Testis (tissue), 3 donors: ENCODE data around the gene MAN2A2. TPM values are rescaled to one million over a fixed set of nuclear protein-coding genes. Genes with fewer than 3 reads are reported as not detected.

Experiments
- DNase-seq: peaks from one replicate; pipeline ENCODE4 v3.0.0-alpha.2; 2019
- H3K27ac ChIP-seq, 2 donors: fragments of 200-600 bp; sonication (generic); one replicate each; pipeline ENCODE4 v1.5.1; 2019
- H3K27me3 ChIP-seq: fragments of 200-600 bp; sonication (generic); one replicate; pipeline ENCODE4 v1.5.1; 2019
- H3K36me3 ChIP-seq: fragments of 200-600 bp; sonication (generic); one replicate; pipeline ENCODE4 v1.5.1; 2017; ENCODE audit warnings: low read depth; ENCODE audit errors: missing control alignments
- H3K4me1 ChIP-seq: fragments of 200-600 bp; sonication (generic); one replicate; pipeline ENCODE4 v1.5.1; 2019
- H3K4me3 ChIP-seq, 2 donors: fragments of 200-600 bp; sonication (generic); one replicate each; pipeline ENCODE4 v1.5.1; 2017 to 2019
- H3K9me3 ChIP-seq: fragments of 200-600 bp; sonication (generic); one replicate; pipeline ENCODE4 v1.5.1; 2017
- POLR2A ChIP-seq: fragments of 450-650 bp; IDR thresholded peaks from one replicate; pipeline ENCODE4 v1.6.1; 2017; ENCODE audit warnings: antibody characterized with exemption, mild to moderate bottlenecking, moderate library complexity
- WGBS, 2 donors: methylation state at CpG; one replicate each; pipeline ENCODE4 v1.1.5; 2018; 5-methylcytosine and 5-hydroxymethylcytosine counted together
- intact Hi-C: fragments of 100-400 bp; cut with DNase I; formaldehyde crosslinking; loops from one replicate; pipeline ENCODE4 v1.15.1; 2023; ENCODE audit warnings: low total_unique reads
- polyA plus RNA-seq: library from polyadenylated mRNA; stranded (reverse); fragments of 350-450 nt; fragmentation: Illumina TruSeq; extraction: RNeasy Lipid Tissue Mini Kit (QIAGEN cat#74804); gene quantifications from one replicate; pipeline ENCODE4 v1.2.3, GENCODE V29; 2014; ENCODE audit warnings: low read depth, low replicate concordance; ENCODE audit not compliant: insufficient read depth
- total RNA-seq, 2 donors: library from RNA; depleted of rRNA; stranded (reverse); fragments of >200 nt; gene quantifications; one replicate each; pipeline ENCODE4 v1.2.3, GENCODE V29; 2016
- TF ChIP-seq, protein P1 (sequence below), 3 experiments: fragments of 450-650 bp in 2 of 3; fragments of 200-600 bp in 1 of 3; sonication (generic) in 1 of 3; IDR thresholded peaks; one replicate each; pipeline ENCODE4 v1.5.1; 2016 to 2019; ENCODE audit warnings: antibody characterized with exemption in 3 of 3, mild to moderate bottlenecking in 2 of 3, moderate library complexity in 1 of 3

Gene MAN2A2
- total and polyA plus RNA-seq, 3 donors from 2014 or later: 101 to 151 (median 128) TPM

DNA sequence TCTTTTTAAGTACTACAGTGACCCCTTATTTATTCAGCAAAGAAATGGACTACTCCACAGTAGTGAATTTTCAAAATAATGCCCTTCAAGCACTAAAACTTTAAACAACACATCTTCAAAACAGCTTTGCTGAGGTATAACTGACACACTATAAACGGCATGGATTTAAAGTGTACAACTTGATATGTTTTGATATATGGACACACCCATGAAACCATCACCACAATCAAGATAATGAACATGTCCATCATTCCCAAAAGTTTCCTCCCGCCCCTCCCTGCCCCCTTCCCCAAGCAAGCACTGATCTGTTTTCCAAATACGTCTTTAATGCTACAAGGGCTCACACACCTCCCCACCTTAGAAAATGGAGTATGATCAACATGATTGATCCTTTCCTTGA is 36.3 kb upstream of the MAN2A2 start:
- H3K27ac ChIP-seq: no peak overlapping the region
- H3K9me3 ChIP-seq: no peaks in the 10 kb centered on the region
- TF ChIP-seq, protein P1, sequence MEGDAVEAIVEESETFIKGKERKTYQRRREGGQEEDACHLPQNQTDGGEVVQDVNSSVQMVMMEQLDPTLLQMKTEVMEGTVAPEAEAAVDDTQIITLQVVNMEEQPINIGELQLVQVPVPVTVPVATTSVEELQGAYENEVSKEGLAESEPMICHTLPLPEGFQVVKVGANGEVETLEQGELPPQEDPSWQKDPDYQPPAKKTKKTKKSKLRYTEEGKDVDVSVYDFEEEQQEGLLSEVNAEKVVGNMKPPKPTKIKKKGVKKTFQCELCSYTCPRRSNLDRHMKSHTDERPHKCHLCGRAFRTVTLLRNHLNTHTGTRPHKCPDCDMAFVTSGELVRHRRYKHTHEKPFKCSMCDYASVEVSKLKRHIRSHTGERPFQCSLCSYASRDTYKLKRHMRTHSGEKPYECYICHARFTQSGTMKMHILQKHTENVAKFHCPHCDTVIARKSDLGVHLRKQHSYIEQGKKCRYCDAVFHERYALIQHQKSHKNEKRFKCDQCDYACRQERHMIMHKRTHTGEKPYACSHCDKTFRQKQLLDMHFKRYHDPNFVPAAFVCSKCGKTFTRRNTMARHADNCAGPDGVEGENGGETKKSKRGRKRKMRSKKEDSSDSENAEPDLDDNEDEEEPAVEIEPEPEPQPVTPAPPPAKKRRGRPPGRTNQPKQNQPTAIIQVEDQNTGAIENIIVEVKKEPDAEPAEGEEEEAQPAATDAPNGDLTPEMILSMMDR (IDR thresholded peaks at IDR 0.05): no peak
- no peak for TF ChIP-seq POLR2A
- peaks cover 18% of the 10 kb centered on the region for H3K4me1 ChIP-seq
- intact Hi-C loops: no loop called here
- no peak overlapping the region for H3K4me3 ChIP-seq
- no peak for DNase-seq
- 80 to 84% methylated on average over 3 of the region's 3 CpGs for WGBS, 2 donors
- H3K27me3 ChIP-seq: no peaks in the 10 kb centered on the region
- no peaks in the 10 kb centered on the region for H3K36me3 ChIP-seq

DNA sequence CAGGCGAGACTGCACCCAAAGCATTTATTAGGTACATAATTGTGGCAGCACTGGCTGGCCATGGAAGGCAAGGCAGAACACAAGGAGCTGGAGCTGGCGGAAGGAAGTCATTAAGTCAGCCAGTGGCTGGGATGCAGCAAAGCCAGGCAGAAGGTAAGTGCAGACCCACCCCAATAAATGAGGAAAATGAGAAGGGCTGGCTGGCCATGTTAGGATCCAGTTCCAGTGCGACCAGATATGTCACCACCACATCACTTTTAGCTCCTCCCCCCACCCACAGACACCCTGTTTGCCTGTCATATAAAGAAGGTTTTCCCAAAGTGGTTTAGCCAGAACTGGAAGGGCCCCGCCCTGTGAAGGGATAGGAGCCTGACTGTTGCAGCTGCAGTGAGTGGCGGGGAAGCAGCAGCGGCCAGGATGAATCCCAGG is 34.8 kb upstream of the MAN2A2 start, which contains the start of gene FURIN:
TSS of gene FURIN (plus strand) at position 328 of the 429 bp plus-strand sequence. CDS start 7,153 bp downstream, outside the sequence.
- no peaks in the 10 kb centered on the region for H3K36me3 ChIP-seq
- H3K27ac ChIP-seq: peak within 1 kb of the TSS in 1 of 2 donors; percentile 95
- H3K9me3 ChIP-seq: no peaks in the 10 kb centered on the region
- H3K4me1 ChIP-seq: peaks cover 28% of the 10 kb centered on the region
- intact Hi-C loops: no loop called here
- no peak for DNase-seq
- no peaks in the 10 kb centered on the region for H3K27me3 ChIP-seq
- H3K4me3 ChIP-seq: no peak within 1 kb of the TSS
- TF ChIP-seq, protein P1 (IDR thresholded peaks at IDR 0.05): no peak
- no peak for TF ChIP-seq POLR2A
- 89 to 95% methylated on average over 5 to 6 of the region's 6 CpGs for WGBS, 2 donors

DNA sequence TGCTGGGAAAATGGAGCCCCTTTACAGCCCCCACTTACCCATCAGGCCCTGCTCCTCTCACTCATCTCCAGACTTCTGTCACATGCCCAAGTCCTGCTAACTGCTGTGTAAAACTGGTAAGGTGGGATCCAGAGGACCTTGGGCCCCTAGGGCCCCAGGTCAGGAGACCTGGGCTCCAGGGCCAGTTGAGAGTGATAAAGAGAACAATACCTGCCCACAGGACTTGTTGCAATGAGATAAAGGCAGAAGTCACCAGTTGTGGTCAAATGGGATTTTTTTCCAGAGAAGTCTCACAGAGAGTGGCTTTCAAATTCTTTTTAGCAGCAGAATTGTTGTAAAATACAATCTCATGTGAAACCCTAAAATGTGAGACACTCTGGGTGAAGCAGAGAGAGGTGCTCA is 34.0 kb upstream of the MAN2A2 start:
- Histone ChIP-seq H3K4me3 (no peak overlapping the region), H3K4me1 (peaks cover 30% of the 10 kb centered on the region), H3K27ac (peak overlapping the region in 1 of 2 donors; percentile 95), H3K9me3 (no peaks in the 10 kb centered on the region), H3K36me3 (no peaks in the 10 kb centered on the region), H3K27me3 (no peaks in the 10 kb centered on the region)
- no peak for TF ChIP-seq POLR2A
- TF ChIP-seq, protein P1 (IDR thresholded peaks at IDR 0.05): no peak
- intact Hi-C loops: no loop called here
- DNase-seq: no peak

DNA sequence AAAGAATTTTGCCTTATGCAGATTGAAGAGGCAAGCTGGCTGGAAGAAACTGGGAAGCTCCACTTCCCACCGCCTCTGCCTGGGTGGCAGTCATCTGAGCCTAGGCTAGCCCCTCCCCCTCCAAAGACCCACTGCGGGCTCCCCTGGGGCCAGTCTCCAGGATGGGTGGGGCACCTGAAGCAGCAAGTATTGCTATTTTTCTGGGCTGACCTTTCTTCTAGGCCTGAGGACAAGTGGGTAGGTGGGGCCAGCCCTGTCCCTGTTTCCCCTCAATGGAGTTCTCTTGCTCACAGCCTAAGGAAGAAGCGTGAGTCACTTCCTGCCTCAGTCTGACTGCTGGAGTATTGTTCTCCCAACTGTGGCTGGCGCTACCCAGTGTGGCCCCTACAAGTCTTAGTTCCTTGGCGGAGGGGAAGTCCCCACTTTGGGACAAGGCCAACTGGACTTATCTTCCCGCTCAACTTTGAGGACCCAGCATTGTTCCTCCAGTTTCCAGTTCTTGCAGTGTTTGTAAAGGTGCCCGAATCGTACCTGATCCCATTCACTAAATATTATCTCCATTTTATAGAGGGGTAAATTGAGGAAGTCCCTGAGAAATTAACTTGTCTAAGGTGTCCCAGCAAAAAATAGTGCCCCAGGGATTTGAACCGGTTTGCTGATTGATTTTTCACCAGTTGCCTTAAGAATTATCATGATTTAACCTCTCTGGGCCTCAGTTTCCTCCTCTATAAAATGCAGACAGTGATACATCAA is 33.3 kb upstream of the MAN2A2 start:
- WGBS, 2 donors: 48 to 59% methylated on average over 9 of the region's 9 CpGs
- intact Hi-C loops: no loop called here
- Histone ChIP-seq H3K9me3 (no peaks in the 10 kb centered on the region), H3K27ac (peak overlapping the region in 1 of 2 donors; percentile 95), H3K4me3 (no peak overlapping the region), H3K36me3 (no peaks in the 10 kb centered on the region), H3K4me1 (peaks cover 30% of the 10 kb centered on the region), H3K27me3 (no peaks in the 10 kb centered on the region)
- TF ChIP-seq, protein P1 (IDR thresholded peaks at IDR 0.05): no peak
- no peak for TF ChIP-seq POLR2A
- DNase-seq: peak; percentile 48
